Suprapubic skin (tissue), 3 donors: ENCODE measurements around the gene PTPN1.

Source experiments
- EP300 ChIP-seq: sonication (generic); formaldehyde crosslinking; IDR thresholded peaks from one replicate; pipeline ENCODE4 v1.6.1; 2017; ENCODE audit warnings: antibody characterized with exemption
- POLR2A ChIP-seq, 2 donors: fragments of 450-650 bp; IDR thresholded peaks; one replicate each; pipeline ENCODE4 v1.6.1; 2017; ENCODE audit warnings: antibody characterized with exemption in 2 of 2, mild to moderate bottlenecking in 2 of 2, moderate library complexity in 2 of 2
- TF ChIP-seq, protein P1 (sequence below), 2 donors: fragments of 200-600 bp in 1 of 2; fragments of 450-650 bp in 1 of 2; sonication (generic) in 1 of 2; IDR thresholded peaks; one replicate each; pipeline ENCODE4 v1.5.1; 2016 to 2019; ENCODE audit warnings: antibody characterized with exemption in 2 of 2, mild to moderate bottlenecking in 1 of 2, moderate library complexity in 1 of 2

DNA sequence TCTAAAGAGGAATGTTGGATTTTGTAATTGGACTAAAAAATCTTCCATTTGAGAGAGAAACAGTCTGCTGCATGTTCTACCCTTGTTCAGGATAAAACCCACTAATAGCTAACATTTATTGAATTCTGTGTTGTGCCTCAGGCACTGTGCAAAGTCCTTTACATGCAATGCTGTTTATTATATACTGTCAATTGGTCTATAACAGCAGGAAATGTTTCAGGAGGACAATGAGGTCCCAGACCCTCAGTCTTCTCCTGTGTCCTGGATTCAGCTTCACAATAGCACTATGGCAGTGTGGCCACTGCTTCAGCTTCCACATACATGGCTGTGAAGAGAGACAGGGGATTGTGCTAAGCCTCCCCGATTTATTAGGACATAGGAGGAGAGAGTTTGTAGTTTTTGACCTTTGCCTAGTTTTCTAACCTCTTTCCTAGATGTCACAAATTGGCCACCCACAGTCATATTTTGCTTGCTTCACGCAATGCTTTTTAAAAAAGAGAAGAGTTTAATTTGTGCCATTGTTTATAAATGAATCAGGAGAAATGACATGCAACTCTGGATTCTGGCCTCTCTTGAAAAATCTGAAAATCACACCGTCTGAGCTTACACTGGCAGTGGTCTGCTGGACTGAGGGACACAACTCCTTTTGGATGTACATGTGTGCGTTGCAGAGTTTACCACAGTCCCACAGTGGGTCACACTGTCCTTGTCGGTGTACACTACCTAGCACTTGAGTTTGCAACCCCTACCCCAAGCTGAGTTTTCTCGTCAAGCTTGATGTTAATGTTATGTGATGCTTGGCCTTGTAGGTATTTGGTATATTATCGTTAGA lies 11.3 kb downstream of the PTPN1 start:
- TF ChIP-seq, protein P1, sequence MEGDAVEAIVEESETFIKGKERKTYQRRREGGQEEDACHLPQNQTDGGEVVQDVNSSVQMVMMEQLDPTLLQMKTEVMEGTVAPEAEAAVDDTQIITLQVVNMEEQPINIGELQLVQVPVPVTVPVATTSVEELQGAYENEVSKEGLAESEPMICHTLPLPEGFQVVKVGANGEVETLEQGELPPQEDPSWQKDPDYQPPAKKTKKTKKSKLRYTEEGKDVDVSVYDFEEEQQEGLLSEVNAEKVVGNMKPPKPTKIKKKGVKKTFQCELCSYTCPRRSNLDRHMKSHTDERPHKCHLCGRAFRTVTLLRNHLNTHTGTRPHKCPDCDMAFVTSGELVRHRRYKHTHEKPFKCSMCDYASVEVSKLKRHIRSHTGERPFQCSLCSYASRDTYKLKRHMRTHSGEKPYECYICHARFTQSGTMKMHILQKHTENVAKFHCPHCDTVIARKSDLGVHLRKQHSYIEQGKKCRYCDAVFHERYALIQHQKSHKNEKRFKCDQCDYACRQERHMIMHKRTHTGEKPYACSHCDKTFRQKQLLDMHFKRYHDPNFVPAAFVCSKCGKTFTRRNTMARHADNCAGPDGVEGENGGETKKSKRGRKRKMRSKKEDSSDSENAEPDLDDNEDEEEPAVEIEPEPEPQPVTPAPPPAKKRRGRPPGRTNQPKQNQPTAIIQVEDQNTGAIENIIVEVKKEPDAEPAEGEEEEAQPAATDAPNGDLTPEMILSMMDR (IDR thresholded peaks at IDR 0.05), result no peak
- TF ChIP-seq EP300 (no peak), POLR2A (IDR thresholded peaks at IDR 0.05) (no peak)
